GM12872 (cell line): Measurements from ENCODE around the gene CD300A.

ENCODE experiments used
- TF ChIP-seq, protein P1 (sequence below): IDR thresholded peaks from 3 replicates; pipeline ENCODE4 v1.5.1; 2011; ENCODE audit warnings: low read depth, mild to moderate bottlenecking, low read length, moderate library complexity; ENCODE audit not compliant: insufficient read depth

CD300A gene

DNA sequence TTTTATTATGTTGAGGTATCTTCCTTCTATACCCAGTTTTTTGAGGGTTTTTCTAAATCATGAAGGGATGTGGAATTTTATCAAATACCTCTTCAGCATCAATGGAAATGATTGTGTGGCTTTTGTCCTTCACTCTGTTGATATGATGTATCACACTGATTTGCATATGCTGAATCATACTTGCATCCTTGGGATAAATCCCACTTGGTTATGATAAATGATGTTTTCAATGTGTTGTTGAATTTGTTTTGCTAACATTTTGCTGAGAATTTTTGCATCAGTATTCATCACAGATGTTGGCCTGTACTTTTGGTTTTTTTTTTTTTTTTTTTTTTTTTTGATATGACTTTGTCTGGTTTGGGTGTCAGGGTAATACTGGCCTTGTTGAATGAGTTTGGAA lies 41.7 kb downstream of the CD300A start:
- TF ChIP-seq, protein P1, sequence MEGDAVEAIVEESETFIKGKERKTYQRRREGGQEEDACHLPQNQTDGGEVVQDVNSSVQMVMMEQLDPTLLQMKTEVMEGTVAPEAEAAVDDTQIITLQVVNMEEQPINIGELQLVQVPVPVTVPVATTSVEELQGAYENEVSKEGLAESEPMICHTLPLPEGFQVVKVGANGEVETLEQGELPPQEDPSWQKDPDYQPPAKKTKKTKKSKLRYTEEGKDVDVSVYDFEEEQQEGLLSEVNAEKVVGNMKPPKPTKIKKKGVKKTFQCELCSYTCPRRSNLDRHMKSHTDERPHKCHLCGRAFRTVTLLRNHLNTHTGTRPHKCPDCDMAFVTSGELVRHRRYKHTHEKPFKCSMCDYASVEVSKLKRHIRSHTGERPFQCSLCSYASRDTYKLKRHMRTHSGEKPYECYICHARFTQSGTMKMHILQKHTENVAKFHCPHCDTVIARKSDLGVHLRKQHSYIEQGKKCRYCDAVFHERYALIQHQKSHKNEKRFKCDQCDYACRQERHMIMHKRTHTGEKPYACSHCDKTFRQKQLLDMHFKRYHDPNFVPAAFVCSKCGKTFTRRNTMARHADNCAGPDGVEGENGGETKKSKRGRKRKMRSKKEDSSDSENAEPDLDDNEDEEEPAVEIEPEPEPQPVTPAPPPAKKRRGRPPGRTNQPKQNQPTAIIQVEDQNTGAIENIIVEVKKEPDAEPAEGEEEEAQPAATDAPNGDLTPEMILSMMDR, result no peak

GRCh38 chr17:74512036-74512435 lies 45.6 kb downstream of the CD300A start:
- TF ChIP-seq, protein P1, result no peak

- TF ChIP-seq, protein P1, result no peak
Observed at GRCh38 chr17:74512624-74513091, 46.2 kb downstream of the CD300A start.

DNA sequence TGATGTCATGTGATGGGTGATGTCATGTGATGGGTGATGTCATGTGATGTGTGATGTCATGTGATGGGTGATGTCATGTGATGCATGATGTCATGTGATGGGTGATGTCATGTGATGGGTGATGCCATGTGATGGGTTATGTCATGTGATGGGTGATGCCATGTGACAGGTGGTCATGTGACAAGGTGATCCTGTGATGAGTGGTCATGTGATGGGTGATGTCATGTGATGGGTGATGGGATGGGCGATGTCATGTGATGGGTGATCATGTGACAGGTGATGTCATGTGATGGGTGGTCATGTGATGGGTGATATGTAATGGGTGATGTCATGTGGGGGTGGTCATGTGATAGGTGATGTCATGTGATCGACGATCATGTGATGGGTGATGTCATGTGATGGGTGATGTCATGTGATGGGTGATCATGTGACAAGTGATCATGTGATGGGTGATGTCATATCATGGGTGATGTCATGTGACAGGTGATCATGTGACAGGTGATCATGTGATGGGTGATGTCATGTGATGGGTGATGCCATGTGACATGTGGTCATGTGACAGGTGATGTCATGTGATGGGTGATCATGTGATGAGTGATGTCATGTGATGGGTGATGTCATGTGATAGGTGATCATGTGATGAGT lies 47.7 kb downstream of the CD300A start:
- TF ChIP-seq, protein P1, result no peak

DNA sequence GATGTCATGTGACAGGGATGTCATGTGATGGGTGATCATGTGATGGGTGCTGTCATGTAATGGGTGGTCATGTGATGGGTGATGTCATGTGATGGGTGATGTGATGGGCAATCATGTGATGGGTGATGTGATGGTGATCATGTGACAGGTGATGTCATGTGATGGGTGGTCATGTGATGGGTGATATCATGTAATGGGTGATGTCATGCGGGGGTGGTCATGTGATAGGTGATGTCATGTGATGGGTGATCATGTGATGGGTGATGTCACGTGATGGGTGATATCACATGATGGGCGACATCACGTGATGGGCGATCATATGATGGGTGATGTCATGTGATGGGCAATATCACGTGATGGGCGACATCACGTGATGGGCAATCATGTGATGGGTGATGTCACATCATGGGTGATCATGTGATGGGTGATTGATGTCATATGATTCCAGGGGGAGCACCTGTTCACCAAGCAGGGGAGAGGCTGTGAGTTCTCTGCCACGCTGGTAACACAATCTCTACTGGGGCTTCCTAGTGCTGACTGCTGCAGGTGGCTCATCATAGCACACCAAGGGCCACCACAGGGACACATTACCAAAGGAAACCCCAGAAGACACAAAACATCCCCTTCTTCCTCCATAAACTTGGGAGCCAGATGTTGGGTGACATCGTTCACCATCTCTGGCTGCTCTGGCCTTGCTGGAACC lies 48.3 kb downstream of the CD300A start:
- TF ChIP-seq, protein P1, result no peak

GRCh38 chr17:74515941-74516340 lies 49.5 kb downstream of the CD300A start:
- TF ChIP-seq, protein P1, result no peak

DNA sequence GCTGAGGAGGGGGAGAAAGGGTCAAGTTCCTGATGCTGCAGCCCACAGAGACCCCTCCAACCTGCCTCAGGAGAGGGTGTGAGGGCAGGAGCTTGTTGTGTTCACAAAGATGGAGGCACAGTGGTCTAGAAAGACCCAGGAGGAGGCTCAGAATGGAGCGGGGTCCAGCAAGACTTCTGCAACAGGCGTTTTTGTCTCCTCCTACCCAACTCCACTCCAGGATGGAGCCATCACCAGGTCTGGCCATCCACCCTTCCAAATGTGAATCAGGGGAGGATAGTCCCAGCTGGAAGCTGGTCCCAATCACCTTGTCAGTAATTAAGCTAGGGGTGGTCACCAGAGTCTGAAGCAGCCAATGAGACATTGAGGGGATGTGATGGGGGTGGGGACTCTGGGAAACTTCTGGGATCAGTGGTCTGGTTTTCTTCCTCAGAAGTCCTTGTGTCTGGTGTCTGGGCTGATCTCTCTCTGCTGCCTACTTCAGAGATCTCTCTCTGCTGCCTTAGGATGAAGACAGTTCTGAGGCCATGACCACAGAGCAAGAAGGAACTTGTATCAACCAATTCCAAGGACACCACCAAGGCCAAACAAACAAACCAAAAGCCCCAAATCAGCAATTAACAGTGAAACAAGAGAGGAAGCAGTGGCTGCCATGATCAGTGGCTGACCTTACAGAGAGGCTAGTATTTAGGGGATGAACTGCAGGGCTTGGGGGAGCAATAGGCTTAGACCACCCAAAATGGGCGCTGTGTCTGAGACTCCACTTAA lies 50.3 kb downstream of the CD300A start:
- TF ChIP-seq, protein P1, result no peak
